Chondrocyte (in vitro differentiated cells): ENCODE data around the gene ARFIP1. TPM values are rescaled to one million over a fixed set of nuclear protein-coding genes. Genes with fewer than 3 reads are reported as not detected.

Experiments
- DNase-seq: peaks from one replicate; pipeline ENCODE4 v3.0.0; 2021; ENCODE audit warnings: mixed read lengths, low spot score
- H3K27ac Mint-ChIP-seq: one replicate; pipeline ENCODE4 v1.8.0; 2021; ENCODE audit warnings: mild to moderate bottlenecking, moderate library complexity, mixed read lengths; ENCODE audit not compliant: unreplicated experiment
- H3K27me3 Mint-ChIP-seq: 2 replicates; pipeline ENCODE4 v1.8.0; 2021; ENCODE audit warnings: low read depth, mixed read lengths
- H3K36me3 Mint-ChIP-seq: 2 replicates; pipeline ENCODE4 v1.8.0; 2021; ENCODE audit warnings: low read depth, mixed read lengths
- H3K4me1 Mint-ChIP-seq: 2 replicates; pipeline ENCODE4 v1.8.0; 2021; ENCODE audit warnings: low read depth, mild to moderate bottlenecking, mixed read lengths
- H3K4me3 Mint-ChIP-seq: one replicate; pipeline ENCODE4 v1.8.0; 2021; ENCODE audit warnings: mild to moderate bottlenecking, moderate library complexity, mixed read lengths; ENCODE audit not compliant: unreplicated experiment
- H3K9me3 Mint-ChIP-seq: 2 replicates; pipeline ENCODE4 v1.8.0; 2021; ENCODE audit warnings: low read depth, mixed read lengths
- CTCF ChIP-seq: fragments of 200-600 bp; sonication (generic); IDR thresholded peaks from 2 replicates; pipeline ENCODE4 v1.5.0; 2021; ENCODE audit warnings: antibody characterized with exemption, mild to moderate bottlenecking, moderate library complexity
- total RNA-seq: library from RNA; stranded (reverse); gene quantifications from 3 replicates; pipeline ENCODE4 v1.2.1, GENCODE V29; 2021

The ARFIP1 gene
- total RNA-seq, 1 donor from 2014 or later = 25.9 TPM

GRCh38 chr4:152946446-152946845, 166.7 kb downstream of the ARFIP1 start:
- peaks cover 52% of the 10 kb centered on the region for H3K4me1 Mint-ChIP-seq
- H3K36me3 Mint-ChIP-seq = peaks cover 3% of the 10 kb centered on the region
- H3K9me3 Mint-ChIP-seq = no peaks in the 10 kb centered on the region
- no peak overlapping the region for H3K27ac Mint-ChIP-seq
- H3K4me3 Mint-ChIP-seq = no peak overlapping the region
- DNase-seq = no peak
- no peaks in the 10 kb centered on the region for H3K27me3 Mint-ChIP-seq
- no peak for TF ChIP-seq CTCF

DNA sequence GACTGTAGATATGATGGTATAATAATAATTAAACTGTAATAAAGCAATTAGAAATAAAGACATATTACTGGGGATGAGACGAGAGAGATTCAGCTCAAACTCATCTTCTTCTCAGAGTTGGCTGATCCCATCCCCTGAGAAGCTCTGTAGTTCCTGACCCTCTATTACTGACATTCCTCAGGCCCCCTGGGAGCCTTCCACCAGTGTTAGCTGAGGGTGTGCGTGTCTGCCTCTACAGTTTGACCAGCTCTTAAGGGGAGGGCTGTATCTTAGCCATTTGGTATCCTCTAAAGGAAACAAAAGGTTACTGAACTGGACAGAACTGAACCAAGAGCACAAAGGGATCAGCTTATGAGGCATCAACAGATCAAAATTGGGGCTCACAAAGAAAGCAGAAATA, 167.6 kb downstream of the ARFIP1 start:
- Mint-ChIP-seq H3K9me3 (no peaks in the 10 kb centered on the region), H3K27me3 (no peaks in the 10 kb centered on the region), H3K27ac (no peak overlapping the region), H3K36me3 (peaks cover 3% of the 10 kb centered on the region), H3K4me1 (peaks cover 61% of the 10 kb centered on the region), H3K4me3 (no peak overlapping the region)
- DNase-seq = no peak
- no peak for TF ChIP-seq CTCF

DNA sequence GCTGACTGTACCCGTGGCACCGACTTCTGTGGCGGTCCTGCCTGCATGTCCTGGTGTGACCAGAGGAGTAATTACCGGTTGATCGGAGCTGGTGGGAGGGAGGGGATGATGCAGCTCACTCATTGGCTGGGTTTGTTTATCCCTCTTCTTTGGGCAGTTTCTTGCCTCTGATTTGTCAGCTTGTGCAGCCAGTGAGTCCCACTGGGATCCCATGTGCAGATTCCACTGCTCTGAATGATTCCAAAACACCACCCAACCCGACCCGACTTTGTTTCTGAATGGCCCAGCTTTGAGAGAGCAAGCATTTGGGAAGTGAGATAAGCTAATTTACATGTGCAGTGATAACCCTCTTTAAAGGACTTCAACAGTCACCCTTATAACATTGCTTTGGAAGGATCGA, 170.2 kb downstream of the ARFIP1 start:
- H3K27me3 Mint-ChIP-seq = no peaks in the 10 kb centered on the region
- H3K27ac Mint-ChIP-seq = peak overlapping the region; percentile 6
- TF ChIP-seq CTCF = no peak
- H3K4me1 Mint-ChIP-seq = peaks cover 54% of the 10 kb centered on the region
- DNase-seq = no peak
- peaks cover 8% of the 10 kb centered on the region for H3K36me3 Mint-ChIP-seq
- no peaks in the 10 kb centered on the region for H3K9me3 Mint-ChIP-seq
- H3K4me3 Mint-ChIP-seq = no peak overlapping the region

DNA sequence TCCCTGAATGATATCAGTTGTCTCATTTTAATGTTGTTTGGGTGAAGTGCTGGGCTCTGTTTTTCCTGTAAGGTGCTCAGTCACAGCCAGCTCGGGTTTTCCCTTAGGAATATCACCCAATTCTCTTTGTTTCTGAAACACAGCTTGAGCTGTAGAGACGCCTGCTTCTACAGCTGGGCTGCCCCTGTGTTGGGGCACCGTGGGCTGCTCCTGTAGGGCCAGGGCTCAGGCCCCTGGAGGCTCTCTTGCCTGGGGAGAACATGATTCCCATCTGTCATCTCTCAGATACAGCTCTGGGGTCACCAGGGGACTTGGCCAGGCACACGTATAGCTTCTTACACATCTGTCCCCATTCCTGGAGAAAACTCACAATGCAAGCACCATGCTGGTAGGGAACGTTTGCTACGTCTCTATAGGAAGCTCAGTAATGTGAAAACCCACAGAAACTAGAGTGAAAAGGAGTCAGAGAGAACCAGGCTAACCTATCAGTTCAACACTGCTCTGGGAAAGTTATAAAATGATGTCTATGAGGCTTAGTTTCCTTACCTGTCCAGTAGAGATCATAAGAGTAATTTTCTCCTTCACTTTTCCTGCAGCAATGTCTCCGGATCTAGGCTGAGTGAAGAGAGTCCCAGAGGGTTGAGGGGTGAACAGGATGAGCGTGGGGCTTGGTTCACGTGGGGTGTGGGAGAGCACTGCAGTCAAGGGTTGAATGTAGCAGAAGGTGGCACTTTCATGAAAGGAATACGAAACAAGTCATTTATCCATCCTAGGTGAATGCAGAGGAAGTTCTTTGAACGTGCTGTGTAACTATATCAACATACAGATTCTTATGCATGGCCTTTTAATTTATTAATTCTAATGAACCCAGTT, 170.9 kb downstream of the ARFIP1 start:
- Mint-ChIP-seq H3K27me3 (no peaks in the 10 kb centered on the region), H3K9me3 (no peaks in the 10 kb centered on the region), H3K4me1 (peaks cover 52% of the 10 kb centered on the region), H3K36me3 (peaks cover 7% of the 10 kb centered on the region), H3K4me3 (no peak overlapping the region), H3K27ac (no peak overlapping the region)
- no peak for TF ChIP-seq CTCF
- DNase-seq = no peak

DNA sequence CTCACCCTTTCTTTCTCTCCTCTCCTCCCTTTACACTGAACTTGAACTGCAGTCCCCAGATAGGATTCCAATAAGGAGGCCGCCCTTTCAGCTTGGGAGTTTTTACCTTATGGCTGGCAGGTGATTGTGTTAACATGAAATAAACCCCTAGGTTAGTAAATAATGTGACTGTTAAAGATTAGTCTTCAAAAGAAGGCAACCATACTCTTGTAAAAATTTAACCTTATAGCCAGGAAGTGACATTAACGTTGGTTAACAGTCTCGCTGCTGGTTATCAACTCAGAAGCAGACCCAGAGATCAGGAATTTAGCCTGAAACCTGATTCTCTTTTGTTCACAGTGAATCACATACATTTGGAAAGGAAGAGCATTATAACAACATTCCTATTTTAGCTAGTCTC, 171.6 kb downstream of the ARFIP1 start:
- TF ChIP-seq CTCF = no peak
- Mint-ChIP-seq H3K36me3 (peaks cover 7% of the 10 kb centered on the region), H3K9me3 (no peaks in the 10 kb centered on the region), H3K4me3 (no peak overlapping the region), H3K4me1 (peaks cover 54% of the 10 kb centered on the region), H3K27ac (peak overlapping the region; percentile 50), H3K27me3 (no peaks in the 10 kb centered on the region)
- DNase-seq = no peak
